GM04503 (cell line): ENCODE data around the gene OTOGL.
"Not testable (repeated sequence)": the region's sequence is repeated elsewhere in the genome, so short reads cannot be mapped to it uniquely, and the experiment has no call there.

Source experiments
- DNase-seq: peaks from one replicate; pipeline ENCODE4 v3.0.0-alpha.2; 2012; ENCODE audit warnings: low read depth

The OTOGL gene

GRCh38 chr12:80230068-80230467 lies 130.7 kb downstream of the OTOGL start:
- no peak for DNase-seq

GRCh38 chr12:80232837-80233236 lies 133.5 kb downstream of the OTOGL start:
- no peak for DNase-seq

- no peak for DNase-seq
Observed at GRCh38 chr12:80233926-80234325, 134.6 kb downstream of the OTOGL start.

GRCh38 chr12:80234667-80235066 lies 135.3 kb downstream of the OTOGL start:
- no peak for DNase-seq

- no peak for DNase-seq
Observed at GRCh38 chr12:80235944-80236343, 136.6 kb downstream of the OTOGL start.

GRCh38 chr12:80239867-80240266 lies 140.5 kb downstream of the OTOGL start:
- DNase-seq: no peak

GRCh38 chr12:80241576-80242273 lies 142.4 kb downstream of the OTOGL start:
- peak; percentile 22 for DNase-seq

GRCh38 chr12:80242321-80242720 lies 143.0 kb downstream of the OTOGL start:
- no peak for DNase-seq

- not testable (repeated sequence) for DNase-seq
Observed at GRCh38 chr12:80249581-80249980, 150.2 kb downstream of the OTOGL start.

GRCh38 chr12:80257920-80258319 lies 158.6 kb downstream of the OTOGL start:
- DNase-seq: no peak

GRCh38 chr12:80260269-80260668 lies 160.9 kb downstream of the OTOGL start:
- DNase-seq: no peak

- no peak for DNase-seq
Observed at GRCh38 chr12:80261403-80261802, 162.1 kb downstream of the OTOGL start.

- DNase-seq: no peak
Observed at GRCh38 chr12:80262346-80262745, 163.0 kb downstream of the OTOGL start.

- DNase-seq: no peak
Observed at GRCh38 chr12:80262771-80263170, 163.4 kb downstream of the OTOGL start.

- no peak for DNase-seq
Observed at GRCh38 chr12:80264386-80264785, 165.0 kb downstream of the OTOGL start.

- DNase-seq: no peak
Observed at GRCh38 chr12:80264891-80265290, 165.6 kb downstream of the OTOGL start.

- peak; percentile 50 for DNase-seq
Observed at GRCh38 chr12:80268924-80269749, 169.8 kb downstream of the OTOGL start.

- no peak for DNase-seq
Observed at GRCh38 chr12:80269803-80270552, 170.6 kb downstream of the OTOGL start.

- no peak for DNase-seq
Observed at GRCh38 chr12:80271780-80272179, 172.4 kb downstream of the OTOGL start.

GRCh38 chr12:80272387-80272915 lies 173.1 kb downstream of the OTOGL start:
- no peak for DNase-seq

GRCh38 chr12:80273144-80273543 lies 173.8 kb downstream of the OTOGL start:
- DNase-seq: no peak

- no peak for DNase-seq
Observed at GRCh38 chr12:80277732-80278131, 178.4 kb downstream of the OTOGL start.
